IPS DF 4.7 (cell line): ENCODE data around the gene IGLL5.

ENCODE experiments used
- DNase-seq: peaks from one replicate; pipeline ENCODE4 v3.0.0-alpha.2; 2013; ENCODE audit warnings: low spot score; ENCODE audit errors: extremely low read depth

IGLL5 gene

DNA sequence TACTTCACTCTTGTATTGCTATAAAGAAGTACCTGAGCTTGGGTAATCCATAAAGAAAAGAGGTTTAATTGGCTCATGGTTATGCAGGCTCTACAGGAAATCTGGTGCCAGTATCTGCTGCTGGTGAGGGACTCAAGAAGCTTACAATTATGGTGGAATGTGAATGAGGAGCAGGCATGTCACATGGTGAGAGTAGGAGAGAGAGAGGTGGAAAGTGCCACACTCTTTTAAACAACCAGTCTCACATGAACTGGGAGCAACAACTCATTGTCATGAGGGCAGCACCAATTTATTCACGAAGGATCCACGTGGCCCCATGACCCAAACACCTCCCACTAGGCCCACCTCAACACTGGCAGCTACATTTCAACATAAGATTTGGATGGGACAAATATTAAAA lies 24.6 kb upstream of the IGLL5 start:
- no peak for DNase-seq

DNA sequence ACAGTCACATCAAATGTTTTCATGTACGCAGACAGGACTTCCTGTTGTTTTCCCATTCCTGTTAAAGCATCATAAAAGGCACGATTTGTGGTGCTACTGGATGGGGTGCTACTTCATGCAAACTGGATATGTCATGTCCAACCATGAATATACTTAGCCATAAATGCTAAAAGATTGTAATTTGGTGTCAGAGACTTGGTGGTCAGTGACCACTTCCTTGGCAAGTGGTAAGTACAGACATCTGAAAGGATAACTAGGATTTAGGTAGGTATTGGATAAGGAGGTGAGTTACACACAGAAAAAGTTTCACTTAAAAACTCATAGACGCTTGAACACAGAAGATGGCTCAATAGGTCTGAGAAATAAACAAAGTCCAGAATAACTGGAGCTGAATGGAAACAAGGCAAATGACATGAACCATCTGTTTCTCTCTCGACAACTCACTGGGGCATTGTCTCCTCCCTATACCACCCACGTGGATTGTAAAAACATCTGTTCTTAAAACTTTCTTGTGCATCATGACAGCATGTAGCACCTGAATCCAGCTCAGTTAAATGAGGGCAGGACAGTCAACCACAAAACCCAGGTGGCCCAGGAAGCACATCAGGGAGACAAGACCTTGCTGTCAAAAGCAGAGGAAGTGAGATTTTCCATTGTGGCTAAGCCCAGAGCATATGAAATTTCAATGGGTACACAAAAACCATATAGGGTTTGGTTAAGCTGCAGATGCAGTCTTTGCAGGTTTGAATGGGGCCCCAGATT lies 22.1 kb upstream of the IGLL5 start:
- no peak for DNase-seq

DNA sequence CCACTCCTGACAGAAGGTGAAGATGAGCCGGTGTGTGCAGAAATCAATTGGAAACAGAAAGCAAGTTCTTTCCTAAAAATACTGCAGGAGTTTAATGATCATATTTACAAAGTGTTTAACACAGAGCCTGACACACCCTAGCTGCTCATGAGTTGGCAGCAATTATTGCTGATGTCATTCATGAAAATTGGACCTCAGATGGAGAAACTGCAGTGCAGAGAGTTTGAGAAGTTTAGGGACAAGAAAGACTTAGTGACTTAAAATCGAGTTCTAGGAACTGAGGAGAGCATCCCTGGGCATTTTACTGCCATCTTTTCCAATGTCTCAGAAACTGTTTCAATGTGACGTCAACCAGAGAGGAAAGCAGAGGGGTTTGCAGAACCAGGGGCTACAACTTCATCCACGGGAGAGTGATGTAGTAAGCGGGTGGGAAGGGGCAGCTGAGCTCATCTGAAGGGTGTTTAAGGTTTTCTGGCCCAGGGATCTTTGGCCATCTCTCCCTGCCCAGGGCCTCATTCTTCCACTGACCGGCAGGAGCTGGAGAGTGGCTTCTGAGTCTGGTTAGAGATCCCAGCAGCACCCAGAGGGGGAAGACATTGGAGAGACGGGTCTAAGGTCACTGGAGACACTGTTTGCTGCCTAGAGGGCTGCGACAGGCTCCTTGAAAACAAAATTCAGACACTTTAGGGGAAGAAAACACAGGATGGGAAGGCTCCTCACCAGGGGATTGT lies 21.1 kb upstream of the IGLL5 start:
- DNase-seq: no peak

DNA sequence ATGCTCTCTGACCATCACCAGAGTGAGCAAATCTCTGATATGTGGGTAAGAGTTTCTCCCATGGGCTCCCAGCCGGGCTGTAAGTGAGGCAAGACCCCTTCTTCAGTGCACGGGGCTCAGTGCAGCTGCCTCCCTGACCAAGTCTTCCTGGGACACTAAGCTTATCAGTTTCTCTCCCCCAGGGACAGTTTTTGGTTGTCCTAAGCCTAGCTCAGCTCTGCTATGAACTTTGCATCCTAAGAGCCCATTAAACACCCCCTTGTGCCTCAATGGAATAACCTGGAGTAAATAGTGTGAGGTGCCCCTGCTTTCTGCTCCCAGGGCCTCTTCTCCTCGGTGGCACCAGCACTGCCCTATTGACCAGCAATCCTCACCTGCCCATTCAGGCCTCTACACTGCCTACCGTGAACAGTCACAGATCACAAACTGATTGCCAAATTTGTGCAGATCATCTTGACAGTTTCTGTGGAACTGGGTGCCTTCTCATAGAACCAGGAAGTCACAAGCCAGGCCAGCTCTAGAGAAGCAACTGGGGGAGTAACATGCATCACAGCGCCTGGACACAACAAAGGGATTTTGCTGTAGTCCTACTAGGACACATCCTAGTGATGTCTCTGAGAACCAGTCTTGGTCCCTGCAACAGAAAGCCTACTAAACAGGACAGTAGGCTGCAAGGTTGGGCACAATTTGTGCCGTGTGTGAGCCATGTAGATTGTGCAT lies 19.5 kb upstream of the IGLL5 start:
- DNase-seq: no peak

DNA sequence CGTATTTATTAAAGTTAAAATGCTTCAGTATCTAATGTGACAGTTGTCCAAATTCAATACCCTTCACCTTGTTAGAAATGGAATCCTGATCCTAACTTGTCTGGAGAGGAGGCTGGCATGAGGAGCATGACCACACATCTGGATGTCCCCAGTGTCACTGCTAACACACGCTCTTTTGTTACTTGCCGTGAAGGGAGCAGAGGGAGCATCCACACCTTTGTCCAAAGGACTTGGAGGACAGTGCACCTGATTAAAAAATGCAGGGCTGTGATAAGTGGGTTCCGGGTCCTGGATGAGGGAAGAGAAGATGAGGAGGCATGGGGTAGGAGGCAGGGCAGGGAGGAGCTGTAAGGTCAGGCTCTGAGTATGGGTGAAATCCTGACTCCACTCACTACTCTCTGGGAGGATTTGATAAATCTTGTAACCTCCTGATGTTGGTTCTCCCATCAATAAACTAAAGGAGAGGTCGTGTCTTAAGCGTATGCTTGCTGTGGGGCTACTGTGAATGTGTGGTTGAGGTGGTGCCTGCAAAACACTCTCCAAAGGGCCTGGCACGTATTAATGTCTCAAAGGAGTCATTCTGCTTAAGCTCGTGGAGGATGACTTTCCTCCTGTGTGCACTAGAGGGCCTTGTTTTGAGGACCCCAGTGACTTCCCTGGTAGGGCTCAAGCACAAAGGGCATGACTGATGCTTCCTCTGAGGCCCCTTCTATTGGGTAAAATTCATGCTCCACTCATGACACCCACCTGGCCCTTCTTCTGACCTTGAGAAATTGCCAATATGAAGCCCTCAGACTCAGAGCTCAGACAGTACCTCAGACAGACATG lies 16.8 kb upstream of the IGLL5 start:
- DNase-seq: no peak

DNA sequence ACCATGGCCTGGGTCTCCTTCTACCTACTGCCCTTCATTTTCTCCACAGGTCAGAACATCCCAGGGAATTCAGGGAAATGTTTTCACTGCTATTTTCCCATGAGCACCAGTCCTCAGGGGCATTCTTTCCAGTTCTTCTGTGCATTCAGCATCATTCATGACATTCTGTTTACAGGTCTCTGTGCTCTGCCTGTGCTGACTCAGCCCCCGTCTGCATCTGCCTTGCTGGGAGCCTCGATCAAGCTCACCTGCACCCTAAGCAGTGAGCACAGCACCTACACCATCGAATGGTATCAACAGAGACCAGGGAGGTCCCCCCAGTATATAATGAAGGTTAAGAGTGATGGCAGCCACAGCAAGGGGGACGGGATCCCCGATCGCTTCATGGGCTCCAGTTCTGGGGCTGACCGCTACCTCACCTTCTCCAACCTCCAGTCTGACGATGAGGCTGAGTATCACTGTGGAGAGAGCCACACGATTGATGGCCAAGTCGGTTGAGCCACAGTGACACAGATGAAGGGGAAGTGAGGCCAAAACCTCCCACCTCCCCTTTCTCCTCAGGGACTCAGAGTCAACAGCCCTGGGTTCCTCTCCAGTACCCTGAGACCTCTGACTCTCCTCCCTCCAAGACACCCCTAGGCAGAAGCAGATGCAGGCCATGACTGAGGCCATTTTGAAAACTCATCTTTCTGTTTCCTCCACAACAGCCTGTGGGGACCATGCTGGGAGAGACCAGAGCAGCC lies 15.9 kb upstream of the IGLL5 start:
- DNase-seq: no peak

DNA sequence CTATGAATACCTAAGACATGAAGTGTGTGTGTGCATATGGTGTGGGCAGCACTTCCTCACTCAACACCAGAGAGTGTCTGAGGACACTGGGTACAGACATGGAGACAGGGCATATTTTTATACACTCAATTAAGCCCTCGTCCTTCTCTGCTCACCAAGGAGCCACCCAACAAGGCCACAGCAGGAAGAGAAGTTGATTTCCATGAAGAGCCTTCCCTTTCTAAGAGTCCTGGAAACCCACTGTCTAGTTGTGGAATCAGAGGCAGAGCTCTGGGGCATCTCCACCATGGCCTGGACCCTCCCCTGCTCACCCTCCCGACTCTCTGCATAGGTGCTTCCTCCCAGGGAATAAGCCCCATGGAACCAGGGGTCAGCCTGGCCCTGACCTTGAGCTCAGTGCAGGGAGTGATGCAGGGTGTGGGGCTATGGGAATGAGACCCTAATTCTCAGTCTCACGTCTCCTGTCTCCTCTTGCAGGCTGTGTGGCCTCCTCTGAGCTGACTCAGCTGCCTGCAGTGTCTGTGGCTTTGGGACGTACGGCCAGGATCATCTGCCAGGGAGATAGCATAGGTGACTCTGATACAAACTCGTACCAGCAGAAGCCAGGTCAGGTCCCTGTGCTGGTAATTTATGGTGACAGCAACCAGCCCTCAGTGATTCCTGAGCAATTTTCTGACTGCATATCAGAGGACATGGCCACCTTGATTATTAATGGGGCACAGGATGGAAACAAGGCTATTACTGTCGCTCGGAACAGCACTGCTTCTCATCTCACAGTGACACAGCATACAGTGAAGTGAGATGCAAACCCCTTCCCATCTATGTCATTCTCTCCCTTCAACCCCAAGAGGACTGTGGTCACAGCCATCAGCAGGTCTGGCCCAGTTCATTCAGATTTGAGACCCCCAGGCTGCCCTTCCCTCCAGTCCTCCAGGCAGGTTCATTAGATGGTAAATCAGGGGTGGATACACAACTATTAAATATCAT lies 14.6 kb upstream of the IGLL5 start:
- no peak for DNase-seq

DNA sequence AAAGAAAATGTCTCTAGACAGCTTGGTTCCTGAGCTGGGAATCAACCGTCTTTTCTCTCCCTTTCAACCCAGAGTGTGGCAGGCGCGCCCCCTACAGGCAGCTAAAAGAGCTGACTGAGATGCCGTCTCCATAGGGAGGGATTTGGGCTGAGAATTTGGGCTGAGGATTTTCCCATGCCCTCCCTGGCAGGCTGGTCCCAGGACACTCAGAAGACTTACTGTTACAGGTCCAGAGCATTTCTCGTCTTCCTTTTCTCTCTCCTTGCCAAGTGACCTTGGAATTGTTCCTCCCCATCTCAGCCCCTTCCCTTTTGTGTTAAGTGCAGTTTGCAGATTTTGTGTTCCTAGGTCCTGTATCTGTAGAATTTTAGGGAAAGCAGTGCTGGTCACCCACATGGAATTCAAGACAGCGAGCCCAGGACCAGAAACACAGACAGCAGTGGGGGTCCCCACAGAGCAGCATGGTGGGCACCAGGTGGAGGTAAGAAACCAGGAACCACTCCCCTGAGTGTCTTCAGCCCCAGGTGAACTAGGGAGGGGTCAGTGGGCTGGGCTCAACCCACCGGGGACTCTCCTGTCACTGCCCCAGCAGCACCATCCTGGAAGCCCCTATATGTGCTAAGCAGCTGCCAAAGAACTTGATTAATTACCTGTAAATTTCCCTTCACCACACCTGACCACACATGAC lies 9.9 kb upstream of the IGLL5 start:
- no peak for DNase-seq

DNA sequence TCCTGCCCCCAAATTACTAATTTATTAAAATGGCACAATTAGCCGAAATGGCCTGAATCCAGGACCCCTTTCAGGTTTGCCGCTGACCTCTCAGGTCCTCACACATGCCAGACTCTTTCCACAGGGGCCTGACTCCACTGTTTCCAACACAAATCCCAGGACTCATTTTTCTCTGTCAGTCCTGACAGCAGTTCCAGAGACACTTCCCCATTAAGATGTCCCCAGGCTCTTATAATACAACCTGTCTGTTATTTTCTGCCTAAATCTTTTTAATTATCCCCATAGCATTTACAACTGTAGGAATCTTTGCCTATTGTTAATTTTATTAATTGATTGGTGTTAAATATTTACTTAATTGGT lies 9.4 kb upstream of the IGLL5 start:
- no peak for DNase-seq

DNA sequence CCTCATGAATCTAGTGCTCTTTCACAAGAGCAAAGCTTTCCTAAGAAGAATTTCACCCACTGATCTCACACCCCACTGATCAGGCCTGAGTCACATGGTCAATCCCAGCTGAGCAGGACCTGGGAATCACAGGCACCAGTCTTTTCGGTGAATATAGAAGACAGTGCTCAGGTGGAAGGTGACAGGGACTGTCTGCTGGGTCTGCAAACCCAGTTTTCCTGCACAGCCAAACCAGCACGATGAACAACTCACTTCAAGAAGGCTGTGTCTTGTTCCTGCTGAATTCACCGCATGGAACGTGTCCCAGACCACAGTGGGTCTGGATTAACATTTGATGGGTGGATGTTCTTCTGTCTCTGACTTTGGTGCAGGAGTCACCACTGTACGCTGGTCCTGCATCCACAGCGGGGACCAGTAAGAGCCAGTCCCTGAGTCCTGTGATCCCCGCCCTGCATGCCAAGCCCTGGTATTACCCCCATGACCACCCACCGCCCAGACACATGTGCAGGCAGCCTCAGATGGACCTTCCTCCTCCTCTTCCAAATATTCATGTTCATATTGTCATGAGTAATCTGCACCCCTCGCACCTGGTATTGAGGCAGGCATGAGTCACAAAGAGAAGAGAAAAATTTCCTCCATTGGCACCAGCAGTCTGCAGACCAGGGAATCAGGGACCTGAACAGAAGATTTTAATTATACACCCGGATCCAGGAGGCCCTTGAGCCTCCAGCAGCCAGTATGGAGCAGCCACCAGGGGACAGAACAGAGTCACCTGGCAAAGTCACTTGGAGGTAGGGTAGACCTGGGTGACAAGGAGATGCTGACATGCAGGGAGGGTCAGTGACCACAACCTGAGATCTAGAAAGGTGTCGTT lies 8.6 kb upstream of the IGLL5 start:
- DNase-seq: no peak

DNA sequence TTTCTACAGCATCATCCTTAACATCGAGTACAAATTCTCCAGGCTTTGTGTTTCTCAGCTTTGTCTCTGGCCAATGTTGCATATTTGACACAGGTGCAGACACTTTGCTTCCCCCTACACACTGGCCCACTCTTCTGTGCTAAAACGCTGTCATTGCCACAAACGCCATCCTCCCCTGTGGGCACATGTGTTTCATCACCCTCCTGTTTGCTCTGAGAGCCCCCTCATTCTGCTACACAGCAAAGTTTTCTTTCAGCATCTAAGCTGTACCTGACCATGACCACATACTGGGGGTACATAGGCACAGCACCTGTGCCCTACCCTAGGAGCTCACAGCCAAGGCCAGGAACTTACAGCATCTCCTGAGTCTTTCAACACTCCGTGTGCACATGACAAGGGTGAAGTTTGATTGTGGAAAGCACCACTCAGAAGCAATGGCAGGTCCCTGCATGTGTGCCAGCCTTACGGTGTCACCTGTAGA lies 7.9 kb upstream of the IGLL5 start:
- no peak for DNase-seq

DNA sequence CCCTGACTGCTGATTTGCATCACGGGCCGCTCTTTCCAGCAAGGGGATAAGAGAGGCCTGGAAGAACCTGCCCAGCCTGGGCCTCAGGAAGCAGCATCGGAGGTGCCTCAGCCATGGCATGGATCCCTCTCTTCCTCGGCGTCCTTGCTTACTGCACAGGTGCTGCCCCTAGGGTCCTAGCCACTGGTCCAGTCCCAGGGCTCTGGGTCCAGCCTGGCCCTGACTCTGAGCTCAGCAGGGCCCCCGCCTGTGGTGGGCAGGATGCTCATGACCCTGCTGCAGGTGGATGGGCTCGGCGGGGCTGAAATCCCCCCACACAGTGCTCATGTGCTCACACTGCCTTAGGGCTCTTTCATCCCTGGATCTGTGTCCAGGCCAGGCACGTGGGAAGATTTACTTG lies 7.0 kb upstream of the IGLL5 start:
- DNase-seq: no peak

DNA sequence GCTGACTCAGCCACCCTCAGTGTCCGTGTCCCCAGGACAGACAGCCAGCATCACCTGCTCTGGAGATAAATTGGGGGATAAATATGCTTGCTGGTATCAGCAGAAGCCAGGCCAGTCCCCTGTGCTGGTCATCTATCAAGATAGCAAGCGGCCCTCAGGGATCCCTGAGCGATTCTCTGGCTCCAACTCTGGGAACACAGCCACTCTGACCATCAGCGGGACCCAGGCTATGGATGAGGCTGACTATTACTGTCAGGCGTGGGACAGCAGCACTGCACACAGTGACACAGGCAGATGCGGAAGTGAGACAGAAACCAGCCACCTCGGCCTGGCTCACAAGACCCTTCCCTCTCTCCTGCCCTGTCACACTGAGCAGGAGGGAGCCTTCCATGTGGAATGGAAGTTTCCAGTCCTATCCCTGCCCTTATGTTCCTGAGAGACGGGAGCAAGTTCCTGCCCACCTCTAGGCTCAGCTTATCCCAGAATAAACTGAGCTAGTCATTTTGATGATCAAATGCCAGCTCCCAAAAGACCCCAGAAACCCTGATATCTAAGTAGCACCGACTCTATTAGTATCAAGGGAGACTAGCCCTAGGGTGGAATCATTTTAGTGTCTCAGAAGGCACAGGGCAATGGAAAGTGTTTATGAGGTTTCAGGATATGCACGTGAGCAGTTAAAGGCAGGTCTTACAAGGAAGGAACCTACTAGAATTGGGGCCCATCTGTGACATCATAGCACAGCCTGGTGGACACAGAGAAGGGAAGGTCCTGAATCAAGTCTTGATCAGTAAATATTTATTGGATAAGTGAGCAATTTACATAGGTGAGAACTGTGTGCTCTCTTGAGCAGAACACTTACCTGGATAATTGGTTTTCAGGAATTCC lies 6.3 kb upstream of the IGLL5 start:
- no peak for DNase-seq

DNA sequence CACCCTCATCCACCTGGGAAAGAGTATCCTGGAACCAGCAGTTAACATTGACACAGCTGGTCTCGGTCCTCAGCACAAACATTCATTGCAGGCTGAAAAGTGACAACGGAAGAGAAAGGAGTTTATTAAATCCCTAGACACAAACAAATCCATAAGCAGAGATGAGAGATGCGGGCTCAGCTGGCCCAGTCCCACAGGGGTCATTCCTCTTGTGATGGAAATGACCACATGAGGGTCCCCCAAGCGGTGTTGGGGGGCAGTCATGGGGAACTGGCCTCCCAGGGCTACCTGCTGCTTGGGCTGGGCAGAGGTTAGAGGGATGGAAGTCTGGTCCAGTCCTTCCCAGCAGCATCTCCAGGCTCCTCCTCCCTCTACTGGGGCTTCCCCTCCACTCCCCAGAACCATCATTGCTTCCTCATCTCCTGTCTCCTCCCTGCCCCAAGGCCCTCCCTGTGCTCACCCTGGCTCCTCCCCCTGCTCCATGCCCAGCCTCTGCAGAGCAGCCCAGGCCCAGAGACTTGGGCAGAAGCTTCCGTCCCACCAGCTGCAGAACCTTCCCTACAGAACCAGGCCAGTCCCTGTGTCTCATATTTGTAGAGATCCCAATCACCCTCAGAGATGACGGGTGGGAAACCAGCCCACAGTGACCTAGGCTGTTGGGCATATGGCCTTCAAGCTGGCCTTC lies 5.4 kb upstream of the IGLL5 start:
- DNase-seq: no peak

DNA sequence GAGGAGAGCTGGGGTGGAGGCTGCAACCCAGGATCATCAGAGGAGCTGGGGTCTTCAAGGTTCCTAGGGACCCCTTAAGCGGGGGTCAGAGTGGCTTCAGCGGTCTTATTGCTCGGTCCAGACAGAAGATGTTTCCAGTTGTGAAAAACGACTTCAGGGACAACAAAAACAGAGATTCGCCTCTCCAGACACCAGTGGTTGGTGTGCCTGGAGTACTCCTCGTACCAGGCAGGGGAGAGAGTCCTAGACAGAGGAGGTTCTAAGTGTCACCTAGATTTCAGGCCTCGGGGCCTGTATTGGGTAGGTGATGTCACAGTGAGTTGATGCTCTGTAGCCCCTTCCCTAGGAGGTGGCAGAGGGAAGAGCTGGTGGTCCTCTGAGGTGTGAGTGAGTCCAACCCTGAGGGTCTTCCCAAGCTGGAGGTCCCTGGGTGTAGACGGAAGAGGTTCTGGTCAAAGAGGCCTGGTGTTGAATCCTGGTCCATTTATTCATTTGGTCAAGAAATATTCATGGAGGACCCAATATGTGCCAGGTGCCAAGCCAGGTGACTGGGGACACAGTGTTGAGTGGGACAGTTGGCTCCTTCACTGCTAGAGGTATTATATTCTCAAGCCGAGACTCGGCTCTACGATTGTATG lies 4.4 kb upstream of the IGLL5 start:
- DNase-seq: no peak
